Kidney (tissue), 14 donors: ENCODE measurements around the gene MAPK6. TPM values are rescaled to one million over a fixed set of nuclear protein-coding genes. Genes with fewer than 3 reads are reported as not detected.

ENCODE experiments used
- DNase-seq, 5 donors: peaks; one replicate each; pipeline ENCODE4 v3.0.0-alpha.2; 2013 to 2020
- FAIRE-seq: peaks from 2 replicates; lab custom pipeline; 2012; peaks lifted over from hg19 to GRCh38; lab: Jason Lieb, UNC
- H3K27ac ChIP-seq, 2 donors: one replicate each; pipeline ENCODE4 v1.7.0; 2013; ENCODE audit warnings: low read depth in 2 of 2, low read length in 2 of 2, inconsistent platforms in 1 of 2
- H3K27me3 ChIP-seq: one replicate; pipeline ENCODE4 v1.7.1; 2013; ENCODE audit warnings: low read length, inconsistent platforms; ENCODE audit not compliant: control insufficient read depth, insufficient read depth
- H3K36me3 ChIP-seq, 3 donors: one replicate each; pipeline versions ENCODE4 v1.7.0 to v1.7.1; 2013; ENCODE audit warnings: low read length in 3 of 3, control low read depth in 1 of 3, inconsistent platforms in 1 of 3; ENCODE audit not compliant: insufficient read depth in 3 of 3, control insufficient read depth in 2 of 3
- H3K4me1 ChIP-seq, 3 donors: one replicate each; pipeline versions ENCODE4 v1.7.0 to v1.7.1; 2013; ENCODE audit warnings: low read length in 3 of 3, inconsistent platforms in 1 of 3, low read depth in 1 of 3; ENCODE audit not compliant: control insufficient read depth in 2 of 3, insufficient read depth in 2 of 3
- H3K4me3 ChIP-seq, 3 donors: one replicate each; pipeline versions ENCODE4 v1.7.0 to v1.8.1; 2013; ENCODE audit warnings: low read length in 3 of 3, control low read depth in 1 of 3, inconsistent platforms in 1 of 3
- H3K9ac ChIP-seq, 3 donors: one replicate each; pipeline versions ENCODE4 v1.7.0 to v1.7.1; 2013; ENCODE audit warnings: low read length in 3 of 3, control low read depth in 1 of 3, inconsistent platforms in 1 of 3
- H3K9me3 ChIP-seq, 3 donors: one replicate each; pipeline versions ENCODE4 v1.7.0 to v1.7.1; 2013; ENCODE audit warnings: low read length in 3 of 3, control low read depth in 1 of 3, inconsistent platforms in 1 of 3; ENCODE audit not compliant: control insufficient read depth in 2 of 3, insufficient read depth in 1 of 3
- CTCF ChIP-seq: IDR thresholded peaks from 3 replicates; pipeline ENCODE4 v1.5.1; 2012; ENCODE audit warnings: mild to moderate bottlenecking, moderate library complexity, borderline replicate concordance; ENCODE audit not compliant: insufficient read depth; ENCODE audit errors: extremely low read depth
- intact Hi-C: fragments of 100-400 bp; cut with DNase I; formaldehyde crosslinking; loops from one replicate; pipeline ENCODE4 v1.11.1; 2022
- polyA plus RNA-seq: library from polyadenylated mRNA; stranded (reverse); fragments of 350-450 nt; fragmentation: Illumina TruSeq; extraction: RNeasy Lipid Tissue Mini Kit (QIAGEN cat#74804); gene quantifications from one replicate; pipeline ENCODE4 v1.2.3, GENCODE V29; 2014; ENCODE audit warnings: low read depth, low replicate concordance; ENCODE audit not compliant: insufficient read depth
- total RNA-seq: library from RNA; stranded (reverse); fragmentation: NEBNext Ultra II Directional; extraction: Animal tissue kit (Norgen Biotek cat#: 25700); gene quantifications from one replicate; pipeline ENCODE4 v1.2.1, GENCODE V29; 2021
- donor health status: control.
- donor health status: control.
- donor health status: control.
- donor health status: control.
- donor health status: control.
- donor health status: DM: yes; HTN: yes; CAD: no.
- donor health status: Normal renal cell carcinoma (clear cell type).

The MAPK6 gene
- total and polyA plus RNA-seq, 2 donors from 2014 or later: 6.5 to 22.9 TPM

GRCh38 chr15:52115598-52116427, 96.8 kb downstream of the MAPK6 start:
- Histone ChIP-seq H3K9ac (peak overlapping the region in 2 of 3 donors; percentile 10 to 14), H3K9me3 (no peaks in the 10 kb centered on the region), H3K36me3 (no peaks in the 10 kb centered on the region), H3K27me3 (no peaks in the 10 kb centered on the region), H3K4me1 (peaks cover 0 to 26% (median 10%) of the 10 kb centered on the region in 3 donors), H3K27ac (peak overlapping the region; percentile 26 to 68), H3K4me3 (no peak overlapping the region)
- FAIRE-seq (peak; percentile 59), DNase-seq (peak in 2 of 5 donors; percentile 49)
- intact Hi-C loops: no loop called here
- TF ChIP-seq CTCF: no peak

Other genes starting within 250 kb of the MAPK6 start
- 49.0 TPM for gene TMOD3, start 189.6 kb upstream of the MAPK6 start, total RNA-seq
- gene TMOD3, start 189.6 kb upstream of the MAPK6 start, polyA plus RNA-seq: 8.9 TPM
- gene LEO1, start 47.4 kb upstream of the MAPK6 start, total RNA-seq: 14.5 TPM
- 12.1 TPM for gene LEO1, start 47.4 kb upstream of the MAPK6 start, polyA plus RNA-seq
- gene BCL2L10, start 93.6 kb downstream of the MAPK6 start, total RNA-seq: 1.4 TPM
- gene BCL2L10, start 93.6 kb downstream of the MAPK6 start, polyA plus RNA-seq: 3.3 TPM
- 43.6 TPM for gene GNB5, start 172.2 kb downstream of the MAPK6 start, total RNA-seq
- gene GNB5, start 172.2 kb downstream of the MAPK6 start, polyA plus RNA-seq: 28.3 TPM